TTC549 (cell line): ENCODE data around the gene AKR1B15.

Source experiments
- FAIRE-seq: peaks from 2 replicates; lab custom pipeline; 2012; peaks lifted over from hg19 to GRCh38; lab: Jason Lieb, UNC

AKR1B15 gene

DNA sequence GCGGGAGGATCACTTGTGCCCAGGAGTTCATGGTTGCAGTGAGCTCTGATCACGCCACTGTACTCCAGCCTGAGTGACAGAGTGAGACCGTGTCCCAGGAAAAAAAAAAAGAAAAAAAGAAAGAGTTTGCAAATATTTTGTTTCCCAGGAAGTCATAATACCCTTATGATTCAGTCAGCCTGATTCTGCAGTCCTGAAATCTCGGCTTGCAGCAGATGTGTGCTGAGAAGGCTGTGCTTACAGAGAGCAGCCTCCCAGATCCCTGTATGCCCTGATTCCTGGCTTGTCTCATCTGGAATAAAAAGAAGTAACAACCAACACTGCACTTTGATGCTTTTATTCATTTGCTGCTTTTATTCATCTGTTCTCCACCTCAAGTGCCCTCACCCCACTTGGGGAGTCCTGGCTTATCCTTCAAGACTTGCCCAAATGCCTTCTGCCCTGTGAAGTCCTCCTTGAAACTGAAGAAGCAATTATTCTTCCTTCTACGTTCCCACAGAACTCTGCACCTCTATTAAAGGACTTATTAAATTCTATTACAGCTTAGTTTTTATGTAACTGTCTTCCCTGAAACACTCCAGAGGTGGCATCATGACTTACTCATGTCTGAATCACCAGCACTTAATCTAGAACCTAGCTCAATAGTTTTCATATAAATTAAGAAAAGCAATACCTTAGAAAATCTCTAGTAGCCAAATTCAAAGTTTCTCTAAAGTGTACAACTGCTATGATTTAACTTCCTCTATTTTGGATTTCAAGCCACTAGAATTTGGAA lies 70.0 kb downstream of the AKR1B15 start:
- FAIRE-seq = no peak

DNA sequence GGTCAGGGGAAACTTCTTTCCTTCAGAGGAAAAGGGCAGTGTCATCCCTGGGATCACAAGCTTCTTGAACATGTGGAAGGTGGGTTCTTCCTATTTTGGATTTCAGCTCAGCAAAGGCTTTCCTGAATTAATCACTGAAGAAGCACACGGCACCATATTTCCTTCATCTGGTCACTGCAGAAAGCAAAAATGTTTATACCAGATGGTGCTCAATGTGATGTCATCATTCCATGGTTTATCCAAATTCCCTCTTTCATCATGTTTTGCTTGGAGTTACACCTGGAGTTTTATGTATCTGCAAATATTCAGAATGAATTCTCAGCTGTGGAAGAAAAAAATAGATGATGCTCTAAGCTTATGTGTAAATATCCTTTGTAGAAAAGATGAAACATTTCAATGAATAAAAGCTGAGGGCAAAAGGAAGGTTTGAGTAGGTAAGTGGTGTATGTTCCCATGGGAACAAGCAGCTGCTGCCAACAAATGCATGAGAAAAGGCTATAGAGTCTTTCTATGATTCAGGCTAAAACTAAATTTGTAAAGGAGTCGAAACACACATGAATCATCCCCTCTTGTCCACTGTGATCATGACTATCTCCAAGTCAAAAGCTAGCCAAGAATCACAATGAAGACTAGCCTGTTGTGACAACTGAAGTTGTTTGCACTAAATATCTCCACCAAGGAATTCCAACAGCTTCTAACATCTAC lies 70.9 kb downstream of the AKR1B15 start:
- no peak for FAIRE-seq

DNA sequence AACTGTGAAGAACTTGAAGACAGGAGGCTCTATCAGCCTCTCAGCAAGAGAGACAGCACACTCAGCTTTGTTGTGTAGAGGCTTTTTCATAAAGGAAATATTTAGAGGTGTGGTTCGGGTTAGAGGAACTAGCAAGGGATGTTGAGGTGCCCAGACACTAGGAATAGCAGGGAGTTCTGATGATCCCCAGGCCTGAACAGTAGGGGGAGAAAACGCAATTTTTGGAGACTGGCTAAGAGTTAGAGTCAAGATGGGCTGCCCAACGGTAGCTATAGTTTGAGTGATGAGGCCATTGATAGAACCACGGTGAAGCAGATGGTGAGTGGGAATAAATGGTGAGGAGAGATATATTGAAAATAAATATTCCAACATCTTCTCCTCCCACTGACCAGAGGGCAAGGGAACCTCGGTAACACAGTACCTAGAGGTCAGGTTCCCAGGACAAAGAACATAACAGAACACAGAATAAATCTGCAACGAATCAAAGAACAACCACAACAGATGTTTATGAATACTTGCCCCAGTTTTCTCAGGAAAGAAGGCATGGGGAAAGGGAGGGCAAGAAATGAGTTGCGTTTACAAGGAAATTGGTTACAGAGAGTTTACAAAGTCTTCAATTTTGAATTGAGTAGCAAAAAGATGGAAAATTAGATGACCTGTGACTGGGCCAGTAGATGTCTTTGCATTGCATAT lies 73.5 kb downstream of the AKR1B15 start:
- no peak for FAIRE-seq

DNA sequence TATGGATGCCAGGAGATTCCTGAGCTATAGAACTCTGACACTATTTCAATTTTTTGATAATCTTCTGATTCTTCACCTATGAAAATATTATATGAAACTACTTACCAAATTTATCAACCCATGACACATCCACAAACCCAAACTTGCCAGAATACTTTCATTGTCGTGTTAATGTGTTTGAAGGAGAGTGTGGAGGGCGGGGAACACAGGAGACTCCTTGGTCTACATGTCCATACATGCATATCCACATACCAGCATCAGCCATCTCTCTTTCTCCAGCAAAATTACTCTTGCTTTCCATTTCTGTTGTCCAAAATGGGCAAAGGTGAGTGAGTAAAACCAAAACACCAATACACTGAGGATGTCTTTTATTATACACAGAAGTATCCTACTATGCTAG lies 74.3 kb downstream of the AKR1B15 start:
- FAIRE-seq = no peak

DNA sequence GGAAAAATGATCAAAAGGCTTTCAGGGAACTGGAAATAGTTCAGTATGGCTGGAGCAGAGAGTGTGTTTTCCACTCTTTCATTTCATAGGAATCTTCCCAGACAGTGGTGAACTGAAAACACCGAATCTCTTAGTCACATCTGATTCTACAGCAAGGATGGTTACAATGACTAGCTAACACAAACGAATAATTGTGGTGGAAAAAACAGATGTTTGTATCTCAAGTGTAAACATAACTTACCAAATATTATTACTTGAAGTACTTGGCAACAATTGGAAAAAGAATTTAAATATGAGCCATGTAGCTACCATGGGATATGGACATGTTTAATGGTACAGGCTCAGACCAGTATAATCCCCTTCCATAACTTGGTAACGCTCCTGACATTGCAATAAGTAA lies 76.6 kb downstream of the AKR1B15 start:
- FAIRE-seq = no peak

DNA sequence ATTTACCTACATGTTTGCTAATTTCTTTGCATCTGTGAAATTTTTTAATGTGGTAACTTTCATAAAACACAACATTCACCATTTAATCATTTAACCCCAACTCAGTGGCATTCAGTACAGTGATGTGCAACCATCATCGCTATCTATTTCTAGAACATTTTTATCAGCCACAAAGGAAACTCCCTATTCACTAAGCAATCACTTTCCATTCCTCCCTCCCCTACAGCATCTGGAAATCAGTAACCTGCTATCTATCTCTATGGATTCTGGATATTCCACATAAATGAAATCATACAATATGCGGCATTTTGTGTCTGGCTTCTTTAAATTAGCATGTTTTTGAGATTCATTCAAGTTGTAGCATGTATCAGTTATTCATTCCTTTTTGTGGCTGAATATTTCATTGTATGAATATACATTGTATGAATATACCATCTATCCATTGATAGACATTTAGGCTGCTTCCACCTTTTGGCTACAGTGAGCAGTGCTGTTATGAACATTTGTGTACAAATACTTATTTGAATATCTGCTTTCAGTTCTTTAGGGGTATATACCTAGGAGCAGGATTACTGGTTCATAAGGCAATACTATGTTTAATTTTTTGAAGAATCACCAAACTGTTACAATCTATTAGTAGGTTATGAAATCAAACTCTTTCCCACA lies 78.3 kb downstream of the AKR1B15 start:
- no peak for FAIRE-seq

DNA sequence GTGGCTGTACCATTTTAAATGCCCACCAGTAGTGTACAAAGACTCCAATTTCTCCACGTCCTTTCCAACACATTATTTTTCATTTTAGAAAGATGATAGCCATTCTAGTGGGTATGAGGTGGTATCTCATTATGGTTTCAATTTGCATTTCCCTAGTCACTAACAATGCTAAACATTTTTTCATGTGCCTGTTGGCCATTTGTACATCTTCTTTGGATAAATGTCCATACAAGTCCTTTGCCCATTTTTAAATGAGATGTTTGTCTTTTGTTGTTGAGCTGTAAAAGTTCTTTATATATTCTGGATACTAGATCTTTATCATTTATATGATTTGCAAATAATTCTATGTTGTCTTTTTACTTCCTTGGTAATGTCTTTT lies 78.9 kb downstream of the AKR1B15 start:
- FAIRE-seq = no peak

DNA sequence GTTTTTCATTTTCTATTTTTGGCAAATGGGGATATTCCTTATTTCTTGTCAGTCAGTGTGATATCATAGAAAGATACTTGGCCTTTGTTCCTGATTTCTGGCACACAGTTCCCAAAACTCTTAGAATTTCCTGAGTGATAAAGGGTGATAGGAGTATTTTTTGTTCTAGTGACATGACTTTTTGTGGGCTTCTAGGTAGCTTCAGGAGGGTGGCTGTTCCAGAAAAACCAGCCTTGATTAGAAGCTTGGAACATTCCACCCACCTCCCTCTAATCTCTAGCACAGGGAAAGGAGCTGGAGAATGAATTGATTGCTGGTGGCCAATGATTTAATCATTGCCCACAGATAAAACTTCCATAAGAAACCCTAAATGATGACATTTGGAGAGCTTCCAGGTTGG lies 80.5 kb downstream of the AKR1B15 start:
- no peak for FAIRE-seq
